ENCODE results near the gene NABP1. TPM values are rescaled to one million over a fixed set of nuclear protein-coding genes. Genes with fewer than 3 reads are reported as not detected.

NABP1 gene
- polyA plus RNA-seq, 2 of the 4 experiments (the other 2 are of a cell fraction): 21.9 to 22.4 TPM

GRCh38 chr2:191715471-191715870 is 37.5 kb downstream of the NABP1 start:
- 82% methylated on average over 2 of the region's 2 CpGs for WGBS (ENCODE audit: missing lambda C conversion rate)
- Histone ChIP-seq H3K27ac (no peak overlapping the region), H3K9me3 (no peaks in the 10 kb centered on the region), H3K4me1 (no peaks in the 10 kb centered on the region), H3K4me3 (no peak overlapping the region), H3K4me2 (no peak overlapping the region)
- no peak for ATAC-seq
- ChIA-PET POLR2A (no interaction called here), CTCF (interaction anchor here (0.9 to 1.3 kb wide), 2 partner anchors 24 to 447 kb away, joined by 3 to 4 read pairs; no protein-coding TSS in a partner anchor)
- TF ChIP-seq HOXB5 (CRISPR knock-in tag; IDR thresholded peaks at IDR 0.05): no peak
- TF ChIP-seq PHF8 (IDR thresholded peaks at IDR 0.05; ENCODE audit: borderline replicate concordance, low read depth): no peak
- DNase-seq (ENCODE audit: low read depth in 1 of 2, low spot score in 1 of 2): no peak
- no peak for FAIRE-seq

GRCh38 chr2:191719261-191719660 is 41.3 kb downstream of the NABP1 start:
- ChIA-PET POLR2A (no interaction called here), CTCF (interaction anchor here (1.0 kb wide), 1 partner anchor 16 kb away, joined by 3 read pairs; no protein-coding TSS in a partner anchor)
- Histone ChIP-seq H3K4me2 (no peak overlapping the region), H3K4me3 (no peak overlapping the region), H3K27ac (no peak overlapping the region), H3K4me1 (no peaks in the 10 kb centered on the region), H3K9me3 (no peaks in the 10 kb centered on the region)
- no peak for TF ChIP-seq POLR2A (IDR thresholded peaks at IDR 0.05; ENCODE audit: low read length)
- no peak for TF ChIP-seq ZFP36 (IDR thresholded peaks at IDR 0.05; ENCODE audit: borderline replicate concordance, partially characterized antibody)
- no peak for TF ChIP-seq FOSB (CRISPR knock-in tag; IDR thresholded peaks at IDR 0.05)
- TF ChIP-seq, protein P1, sequence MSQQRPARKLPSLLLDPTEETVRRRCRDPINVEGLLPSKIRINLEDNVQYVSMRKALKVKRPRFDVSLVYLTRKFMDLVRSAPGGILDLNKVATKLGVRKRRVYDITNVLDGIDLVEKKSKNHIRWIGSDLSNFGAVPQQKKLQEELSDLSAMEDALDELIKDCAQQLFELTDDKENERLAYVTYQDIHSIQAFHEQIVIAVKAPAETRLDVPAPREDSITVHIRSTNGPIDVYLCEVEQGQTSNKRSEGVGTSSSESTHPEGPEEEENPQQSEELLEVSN (IDR thresholded peaks at IDR 0.05; ENCODE audit: borderline replicate concordance, low read depth): no peak
- TF ChIP-seq CEBPB (IDR thresholded peaks at IDR 0.05): no peak
- no peak for TF ChIP-seq MYC (IDR thresholded peaks at IDR 0.05; ENCODE audit: borderline replicate concordance, low read length)
- no peak for TF ChIP-seq ZC3H11A (IDR thresholded peaks at IDR 0.05)
- TF ChIP-seq, protein P2, sequence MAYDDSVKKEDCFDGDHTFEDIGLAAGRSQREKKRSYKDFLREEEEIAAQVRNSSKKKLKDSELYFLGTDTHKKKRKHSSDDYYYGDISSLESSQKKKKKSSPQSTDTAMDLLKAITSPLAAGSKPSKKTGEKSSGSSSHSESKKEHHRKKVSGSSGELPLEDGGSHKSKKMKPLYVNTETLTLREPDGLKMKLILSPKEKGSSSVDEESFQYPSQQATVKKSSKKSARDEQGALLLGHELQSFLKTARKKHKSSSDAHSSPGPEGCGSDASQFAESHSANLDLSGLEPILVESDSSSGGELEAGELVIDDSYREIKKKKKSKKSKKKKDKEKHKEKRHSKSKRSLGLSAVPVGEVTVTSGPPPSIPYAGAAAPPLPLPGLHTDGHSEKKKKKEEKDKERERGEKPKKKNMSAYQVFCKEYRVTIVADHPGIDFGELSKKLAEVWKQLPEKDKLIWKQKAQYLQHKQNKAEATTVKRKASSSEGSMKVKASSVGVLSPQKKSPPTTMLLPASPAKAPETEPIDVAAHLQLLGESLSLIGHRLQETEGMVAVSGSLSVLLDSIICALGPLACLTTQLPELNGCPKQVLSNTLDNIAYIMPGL (CRISPR knock-in tag; IDR thresholded peaks at IDR 0.05; ENCODE audit: borderline replicate concordance): no peak
- TF ChIP-seq HOXB5 (CRISPR knock-in tag; IDR thresholded peaks at IDR 0.05): no peak
- TF ChIP-seq HOXA7 (CRISPR knock-in tag; IDR thresholded peaks at IDR 0.05): no peak
- TF ChIP-seq EHF (CRISPR knock-in tag; IDR thresholded peaks at IDR 0.05): no peak
- no peak for TF ChIP-seq NFE2L2 (conservative IDR thresholded peaks at IDR 0.05; ENCODE audit: low read length)
- TF ChIP-seq CBX2 (IDR thresholded peaks at IDR 0.05; ENCODE audit: borderline replicate concordance, low read depth): no peak
- TF ChIP-seq JUN (IDR thresholded peaks at IDR 0.05): no peak
- no peak for TF ChIP-seq BHLHE40 (IDR thresholded peaks at IDR 0.05; ENCODE audit: low read depth, low read length)
- no peak for TF ChIP-seq FOXS1 (CRISPR knock-in tag; IDR thresholded peaks at IDR 0.05)
- no peak for FAIRE-seq
- 81% methylated on average over 2 of the region's 2 CpGs for WGBS (ENCODE audit: missing lambda C conversion rate)
- ATAC-seq: no peak
- no peak for DNase-seq (ENCODE audit: low read depth in 1 of 2, low spot score in 1 of 2)

GRCh38 chr2:191719938-191720337 is 42.0 kb downstream of the NABP1 start:
- ChIA-PET POLR2A (no interaction called here), CTCF (interaction anchor here (1.0 to 1.3 kb wide), 2 partner anchors 16 to 442 kb away, joined by 3 read pairs; no protein-coding TSS in a partner anchor)
- Histone ChIP-seq H3K9me3 (no peaks in the 10 kb centered on the region), H3K4me1 (no peaks in the 10 kb centered on the region), H3K4me3 (no peak overlapping the region), H3K4me2 (no peak overlapping the region), H3K27ac (no peak overlapping the region)
- no peak for FAIRE-seq
- no peak for ATAC-seq
- 86% methylated on average over 13 of the region's 13 CpGs for WGBS (ENCODE audit: missing lambda C conversion rate)
- TF ChIP-seq JUN (IDR thresholded peaks at IDR 0.05): no peak
- peak; percentile 94 for TF ChIP-seq MAFK (IDR thresholded peaks at IDR 0.05; ENCODE audit: partially characterized antibody)
- DNase-seq (ENCODE audit: low read depth in 1 of 2, low spot score in 1 of 2): no peak

GRCh38 chr2:191721331-191721730 is 43.4 kb downstream of the NABP1 start:
- Histone ChIP-seq H3K27ac (no peak overlapping the region), H3K4me1 (no peaks in the 10 kb centered on the region), H3K4me3 (no peak overlapping the region), H3K4me2 (no peak overlapping the region), H3K9me3 (no peaks in the 10 kb centered on the region)
- WGBS (ENCODE audit: missing lambda C conversion rate): 87% methylated on average over 2 of the region's 2 CpGs
- ChIA-PET CTCF (interaction anchor here (1.0 kb wide), 1 partner anchor 154 kb away, joined by 3 read pairs; no protein-coding TSS in a partner anchor), POLR2A (no interaction called here)
- TF ChIP-seq MYC (IDR thresholded peaks at IDR 0.05; ENCODE audit: borderline replicate concordance, low read length) (no peak), RFX5 (IDR thresholded peaks at IDR 0.05) (no peak), POLR2A (IDR thresholded peaks at IDR 0.05; ENCODE audit: low read length) (no peak)
- TF ChIP-seq, protein P3, sequence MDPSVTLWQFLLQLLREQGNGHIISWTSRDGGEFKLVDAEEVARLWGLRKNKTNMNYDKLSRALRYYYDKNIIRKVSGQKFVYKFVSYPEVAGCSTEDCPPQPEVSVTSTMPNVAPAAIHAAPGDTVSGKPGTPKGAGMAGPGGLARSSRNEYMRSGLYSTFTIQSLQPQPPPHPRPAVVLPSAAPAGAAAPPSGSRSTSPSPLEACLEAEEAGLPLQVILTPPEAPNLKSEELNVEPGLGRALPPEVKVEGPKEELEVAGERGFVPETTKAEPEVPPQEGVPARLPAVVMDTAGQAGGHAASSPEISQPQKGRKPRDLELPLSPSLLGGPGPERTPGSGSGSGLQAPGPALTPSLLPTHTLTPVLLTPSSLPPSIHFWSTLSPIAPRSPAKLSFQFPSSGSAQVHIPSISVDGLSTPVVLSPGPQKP (IDR thresholded peaks at IDR 0.05; ENCODE audit: low read depth, low read length): no peak
- FAIRE-seq: no peak
- ATAC-seq: no peak
- DNase-seq (ENCODE audit: low read depth in 1 of 2, low spot score in 1 of 2): no peak
